ENCODE results near the gene PROZ.
A peak's percentile ranks its signal among the peaks of the same experiment; 100 is the strongest.

PROZ gene

GRCh38 chr13:113178896-113179167 lies 20.4 kb downstream of the PROZ start:
- no peak for DNase-seq (ENCODE audit: low spot score)

- DNase-seq (ENCODE audit: low spot score): no peak
Observed at GRCh38 chr13:113179374-113180230, 21.2 kb downstream of the PROZ start.

- DNase-seq (ENCODE audit: low spot score): no peak
Observed at GRCh38 chr13:113182046-113182445, 23.6 kb downstream of the PROZ start.

GRCh38 chr13:113183450-113184129 lies 25.1 kb downstream of the PROZ start:
- no peak for DNase-seq (ENCODE audit: low spot score)

- DNase-seq (ENCODE audit: low spot score): no peak
Observed at GRCh38 chr13:113184568-113185440, 26.4 kb downstream of the PROZ start.

- DNase-seq (ENCODE audit: low spot score): no peak
Observed at GRCh38 chr13:113186061-113186900, 27.8 kb downstream of the PROZ start.

GRCh38 chr13:113187263-113187669 lies 28.8 kb downstream of the PROZ start:
- peak; percentile 57 for DNase-seq (ENCODE audit: low spot score)

- no peak for DNase-seq (ENCODE audit: low spot score)
Observed at GRCh38 chr13:113187883-113188665, 29.6 kb downstream of the PROZ start.

GRCh38 chr13:113190181-113190580 lies 31.7 kb downstream of the PROZ start:
- no peak for DNase-seq (ENCODE audit: low spot score)

- peak; percentile 35 for DNase-seq (ENCODE audit: low spot score)
Observed at GRCh38 chr13:113192279-113192678, 33.8 kb downstream of the PROZ start.

- no peak for DNase-seq (ENCODE audit: low spot score)
Observed at GRCh38 chr13:113192902-113193301, 34.5 kb downstream of the PROZ start.

GRCh38 chr13:113195360-113195759 lies 36.9 kb downstream of the PROZ start:
- no peak for DNase-seq (ENCODE audit: low spot score)

- DNase-seq (ENCODE audit: low spot score): no peak
Observed at GRCh38 chr13:113196970-113197737, 38.7 kb downstream of the PROZ start.

- no peak for DNase-seq (ENCODE audit: low spot score)
Observed at GRCh38 chr13:113201815-113202214, 43.4 kb downstream of the PROZ start.

- DNase-seq (ENCODE audit: low spot score): no peak
Observed at GRCh38 chr13:113202912-113203311, 44.5 kb downstream of the PROZ start.

GRCh38 chr13:113203507-113204377 lies 45.3 kb downstream of the PROZ start:
- DNase-seq (ENCODE audit: low spot score): no peak

GRCh38 chr13:113204378-113204734 lies 45.9 kb downstream of the PROZ start:
- DNase-seq (ENCODE audit: low spot score): no peak

- DNase-seq (ENCODE audit: low spot score): no peak
Observed at GRCh38 chr13:113205428-113205931, 47.0 kb downstream of the PROZ start.

GRCh38 chr13:113207460-113207859 lies 49.0 kb downstream of the PROZ start:
- no peak for DNase-seq (ENCODE audit: low spot score)
